HG03039 (cell line): ENCODE data around the gene ARMC7.
"Not testable (repeated sequence)": the region's sequence is repeated elsewhere in the genome, so short reads cannot be mapped to it uniquely, and the experiment has no call there.

Experiments
- ATAC-seq: cut with Tn5 transposase; IDR thresholded peaks from one replicate; pipeline ENCODE4 v1.9.1; 2021; ENCODE audit warnings: mild to moderate bottlenecking, moderate library complexity; ENCODE audit not compliant: unreplicated experiment

The ARMC7 gene

DNA sequence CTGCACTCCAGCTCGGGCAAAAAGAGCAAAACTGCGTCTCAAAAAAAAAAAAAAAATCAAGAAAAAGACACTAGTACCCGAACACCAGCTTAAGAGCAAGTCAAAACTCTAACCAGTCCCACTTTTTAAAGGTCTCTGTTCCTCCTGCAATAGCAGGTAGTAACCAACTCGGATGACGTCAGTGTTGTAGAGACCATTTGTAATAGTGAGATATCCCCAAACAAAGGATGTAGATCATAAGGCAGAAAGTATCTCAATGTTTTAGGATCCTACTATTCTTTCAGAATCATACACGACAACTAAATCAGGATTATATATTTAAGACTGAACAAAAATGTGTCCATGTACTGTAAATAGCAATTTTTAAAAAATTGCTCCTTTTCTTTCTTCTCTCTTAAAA lies 42.2 kb downstream of the ARMC7 start:
- ATAC-seq: no peak

DNA sequence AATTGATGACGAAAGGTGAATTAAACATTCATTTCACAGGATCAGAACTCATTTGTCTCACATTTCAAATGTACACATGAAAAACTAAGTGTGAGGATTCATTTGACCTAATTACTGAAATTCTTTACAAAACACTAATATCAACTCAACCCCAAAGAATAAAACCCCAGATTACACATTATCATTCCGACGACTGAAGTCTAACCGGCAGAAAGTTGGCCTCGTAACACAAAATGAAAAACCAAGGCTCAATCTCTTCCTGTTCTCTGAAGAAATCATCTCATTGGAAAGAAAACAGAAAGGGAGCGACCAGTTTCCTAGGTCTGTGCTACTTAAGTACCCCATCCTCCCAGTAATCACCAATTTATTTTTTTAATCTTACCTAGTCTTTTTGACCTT lies 42.8 kb downstream of the ARMC7 start:
- no peak for ATAC-seq

DNA sequence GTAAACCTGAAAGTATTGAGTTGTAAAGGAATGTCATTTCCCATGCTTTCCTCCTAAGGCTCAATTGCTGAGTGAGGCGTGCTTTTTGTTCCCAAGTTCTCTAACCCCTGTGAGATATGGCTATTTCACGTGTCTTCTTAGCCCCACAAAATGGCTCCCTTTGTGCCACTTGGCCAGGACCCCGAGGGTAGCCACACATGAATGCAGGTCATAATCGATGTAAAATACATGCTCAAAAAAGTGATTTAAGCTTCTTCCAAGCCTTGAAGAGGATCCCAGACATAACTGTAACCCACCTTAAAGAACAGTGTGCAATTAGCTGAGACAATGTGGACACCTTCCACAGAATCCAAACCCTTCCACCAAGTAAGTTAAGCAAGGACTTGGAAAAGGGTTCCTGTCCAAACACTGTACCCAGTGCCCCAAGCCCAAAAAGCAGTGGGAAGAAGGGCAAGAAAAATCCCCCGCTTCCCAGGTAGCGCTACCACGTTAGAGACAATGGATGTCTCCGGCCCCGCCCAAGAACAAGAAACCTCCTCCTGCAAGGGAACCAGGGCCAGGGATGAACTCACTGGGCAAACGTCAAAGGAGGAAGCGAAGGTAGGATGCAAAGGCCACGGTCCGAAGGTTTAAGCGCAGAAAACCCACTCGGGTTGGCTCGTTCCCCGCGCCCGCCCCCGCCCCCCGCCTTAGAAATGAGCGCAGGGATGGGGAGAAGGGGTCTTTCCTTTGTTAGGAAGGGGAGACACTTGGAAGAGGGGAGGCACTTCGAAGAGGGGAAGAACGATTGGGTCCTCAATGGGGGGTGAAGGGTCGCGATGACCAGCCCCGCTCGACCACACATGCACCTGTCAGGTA lies 43.4 kb downstream of the ARMC7 start:
- no peak for ATAC-seq

DNA sequence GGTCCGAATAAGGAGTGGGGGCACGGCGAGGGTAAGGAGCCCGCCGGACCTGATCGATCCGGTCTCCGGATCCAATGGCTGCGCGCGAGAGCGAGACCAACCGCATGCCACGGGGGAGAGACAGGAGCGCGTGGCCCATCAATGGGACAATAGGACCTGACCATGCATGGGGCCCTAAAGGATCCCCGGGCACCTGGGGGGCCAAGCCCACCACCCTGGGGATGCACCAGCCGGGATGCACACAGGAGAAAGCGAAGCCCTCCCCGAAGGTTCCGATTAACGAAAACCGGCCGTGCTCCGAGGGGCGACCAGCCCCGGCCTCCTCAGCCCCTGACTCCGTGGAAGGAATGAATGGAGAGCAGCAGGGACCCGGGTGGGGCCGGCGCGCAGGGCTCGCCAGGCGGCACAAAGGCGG lies 44.0 kb downstream of the ARMC7 start:
- peak; percentile 16 for ATAC-seq

DNA sequence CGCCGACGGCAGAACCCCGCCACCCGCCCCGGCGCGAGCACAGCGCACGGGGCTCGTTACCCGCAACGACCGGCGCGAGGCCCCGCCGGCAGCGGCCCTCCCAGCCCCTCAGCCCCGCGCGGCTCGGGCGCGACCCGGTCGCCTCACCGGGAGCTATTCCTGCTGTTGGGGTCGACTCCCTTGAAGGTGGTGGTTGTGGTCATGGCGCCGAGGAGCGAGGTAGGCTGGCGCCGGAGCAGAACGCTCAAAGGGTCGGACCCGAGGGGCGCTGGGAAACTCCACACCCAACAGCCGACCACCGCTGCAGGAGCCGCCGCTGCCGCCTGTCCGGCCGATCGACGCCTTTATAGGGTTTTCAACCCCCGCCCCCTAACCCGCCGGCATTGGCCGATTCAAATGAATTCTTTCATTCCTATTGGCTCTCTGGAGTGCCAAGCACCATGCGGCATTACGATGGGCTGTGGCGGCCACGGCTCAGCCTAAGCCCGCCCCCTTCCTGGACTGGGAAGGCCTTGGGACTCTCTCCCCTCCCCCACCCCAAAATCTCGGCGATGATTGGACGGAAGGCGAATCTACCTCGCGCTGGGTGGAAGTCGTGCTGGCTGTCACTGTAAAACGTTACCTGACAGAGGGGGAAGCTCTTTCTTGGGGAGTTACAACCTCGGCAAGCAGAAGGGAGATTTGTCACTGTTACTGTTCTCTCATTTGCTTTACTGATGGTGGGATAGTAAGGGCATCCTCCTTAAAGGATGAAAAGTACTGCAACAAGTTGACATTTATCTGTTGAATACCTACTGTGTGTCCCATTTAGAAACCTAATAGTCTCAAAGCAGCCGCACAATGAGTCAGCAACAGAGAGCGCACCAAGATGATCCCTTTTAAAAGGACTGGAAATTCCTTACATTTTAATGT lies 44.7 kb downstream of the ARMC7 start, which contains the start of gene JPT1:
Gene JPT1, minus strand, starts transcription at position 318 of the 912 bp plus-strand sequence. Its CDS starts 115 bp downstream, at position 203.
- ATAC-seq: peak; percentile 87

DNA sequence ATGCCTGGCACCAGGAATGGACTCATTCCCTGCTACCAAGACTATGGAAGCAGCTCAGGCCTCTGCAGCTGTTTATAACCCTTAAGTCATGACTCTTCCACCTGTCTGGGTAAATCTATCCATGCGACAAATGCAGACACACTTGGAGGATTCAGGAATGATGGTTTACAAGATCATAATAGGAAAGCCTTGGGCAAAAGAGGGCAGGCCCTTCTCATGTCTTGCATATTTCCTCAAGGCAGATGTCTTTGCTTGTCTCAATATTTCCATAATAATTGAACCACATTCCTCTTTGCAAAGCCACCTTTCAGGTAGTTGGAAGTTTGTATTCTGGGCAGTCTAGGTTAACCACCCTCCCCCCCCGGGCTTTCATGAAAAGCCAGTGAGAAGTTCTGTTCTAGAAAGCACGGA lies 45.4 kb downstream of the ARMC7 start:
- ATAC-seq: no peak

DNA sequence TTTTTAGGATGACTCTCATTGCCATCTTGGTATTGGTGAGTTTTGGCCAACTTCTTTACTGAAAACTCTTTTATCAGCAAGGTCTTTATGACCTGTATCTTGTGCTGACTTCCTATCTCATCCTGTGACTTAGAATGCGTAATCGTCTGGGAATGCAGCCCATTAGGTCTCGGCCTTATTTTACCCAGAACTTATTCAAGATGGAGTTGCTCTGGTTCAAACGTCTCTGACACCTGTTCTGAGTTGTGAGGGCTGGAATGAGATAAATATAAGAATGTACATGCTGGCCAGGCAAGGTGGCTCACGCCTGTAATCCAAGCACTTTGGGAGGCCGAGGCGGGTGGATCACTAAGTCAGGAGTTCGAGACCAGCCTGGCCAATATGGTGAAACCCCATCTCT lies 48.7 kb downstream of the ARMC7 start:
- ATAC-seq: not testable (repeated sequence)

DNA sequence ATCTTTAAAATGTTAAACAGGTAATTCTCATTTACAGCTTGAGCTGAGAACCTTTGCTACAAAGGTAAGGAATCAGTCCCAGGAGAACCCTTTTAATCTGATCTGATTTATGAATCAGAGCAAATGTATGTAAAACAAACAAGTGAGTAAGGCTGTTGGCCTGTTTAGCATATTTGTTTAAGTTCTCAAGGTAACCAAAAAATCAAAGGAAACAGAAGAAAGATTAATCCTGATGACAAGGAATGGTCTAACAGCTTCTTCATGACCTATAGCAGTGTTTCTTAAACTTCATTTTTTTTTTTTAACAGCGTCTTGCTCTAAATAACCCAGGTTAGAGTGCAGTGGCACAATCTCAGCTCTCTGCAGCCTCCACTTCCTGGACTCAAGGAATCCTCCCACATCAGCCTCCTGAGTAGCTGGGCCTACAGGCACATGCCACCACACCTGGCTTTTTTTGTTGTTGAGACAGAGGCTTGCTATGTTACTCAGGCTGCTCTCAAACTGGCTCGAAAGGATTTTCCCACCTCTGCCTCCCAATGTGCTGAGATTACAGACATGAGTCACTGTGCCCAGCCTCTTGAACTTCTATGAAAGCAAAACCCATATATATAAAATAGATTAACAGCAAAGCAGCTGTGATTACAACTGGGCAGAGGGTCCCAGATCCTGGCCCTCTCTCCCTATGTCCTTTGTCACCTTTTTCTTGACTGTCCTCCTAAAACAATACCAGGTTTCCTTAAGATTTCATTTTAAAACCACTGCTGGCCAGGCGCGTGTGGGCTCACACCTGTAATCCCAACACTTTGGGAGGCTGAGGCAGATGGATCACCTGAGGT lies 49.6 kb downstream of the ARMC7 start:
- no peak for ATAC-seq

DNA sequence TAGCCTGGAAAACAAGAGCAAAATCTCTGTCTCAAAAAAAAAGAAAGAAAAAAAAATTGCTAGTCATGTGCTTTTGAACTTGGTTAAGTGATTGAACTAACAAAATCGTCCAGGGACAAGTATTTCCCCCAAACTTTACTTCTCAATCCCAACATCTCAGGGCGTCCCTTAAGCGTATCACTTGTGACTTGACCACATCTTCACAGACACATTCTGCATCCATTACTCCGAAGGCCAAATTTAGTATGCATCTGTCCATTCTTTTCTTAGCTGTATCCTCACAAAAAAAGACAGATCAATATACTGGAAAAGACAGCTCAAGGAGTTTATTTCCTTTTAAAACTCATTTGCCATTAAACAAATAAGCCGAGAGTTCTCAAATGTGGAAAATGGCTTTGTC lies 50.4 kb downstream of the ARMC7 start:
- no peak for ATAC-seq

DNA sequence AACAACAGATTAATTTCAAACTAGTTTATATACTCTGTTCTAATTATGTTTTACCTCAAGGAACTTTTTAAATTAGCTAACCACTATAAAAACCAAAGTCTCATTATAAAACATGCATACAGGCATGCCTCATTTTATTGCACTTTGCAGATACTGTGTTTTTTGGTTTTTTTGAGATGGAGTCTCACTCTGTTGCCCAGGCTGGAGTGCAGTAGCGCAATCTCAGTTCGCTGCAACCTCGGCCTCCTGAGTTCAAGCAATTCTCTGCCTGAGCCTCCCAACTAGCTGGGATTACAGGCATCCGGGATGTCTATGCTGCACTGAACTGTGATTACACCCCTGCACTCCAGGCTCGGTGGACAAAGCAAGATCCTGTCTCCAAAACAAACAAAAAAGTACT lies 53.3 kb downstream of the ARMC7 start:
- no peak for ATAC-seq

DNA sequence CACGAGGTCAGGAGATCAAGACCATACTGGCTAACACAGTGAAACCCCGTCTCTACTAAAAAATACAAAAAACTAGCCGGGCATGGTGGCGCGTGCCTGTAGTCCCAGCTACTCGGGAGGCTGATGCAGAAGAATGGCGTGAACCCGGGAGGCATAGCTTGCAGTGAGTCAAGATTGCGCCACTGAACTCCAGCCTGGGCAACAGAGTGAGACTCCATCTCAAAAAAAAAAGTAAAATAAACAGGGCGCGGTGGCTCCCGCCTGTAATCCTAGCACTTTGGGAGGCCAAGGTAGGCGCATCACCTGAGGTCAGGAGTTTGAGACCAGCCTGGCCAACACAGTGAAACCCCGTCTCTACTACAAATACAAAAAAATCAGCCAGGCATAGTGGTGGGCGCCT lies 54.8 kb downstream of the ARMC7 start:
- ATAC-seq: not testable (repeated sequence)

DNA sequence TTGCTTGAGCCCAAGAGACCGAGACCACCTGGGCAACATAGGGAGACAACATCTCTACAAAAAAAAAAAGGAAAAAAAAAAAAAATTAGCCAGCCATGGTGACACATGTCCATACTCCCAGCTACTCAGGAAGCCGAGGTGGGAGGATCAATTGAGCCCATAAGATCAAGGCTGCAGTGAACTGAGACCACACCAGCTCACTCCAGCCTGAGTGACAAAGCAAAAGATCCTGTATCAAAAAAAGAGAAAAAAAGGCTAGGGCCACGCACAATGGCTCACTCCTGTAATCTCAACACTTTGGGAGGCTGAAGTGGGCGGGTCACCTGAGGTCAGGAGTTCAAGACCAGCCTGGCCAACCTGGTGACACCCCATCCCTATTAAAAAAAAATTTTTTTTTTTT lies 59.2 kb downstream of the ARMC7 start:
- ATAC-seq: no peak

DNA sequence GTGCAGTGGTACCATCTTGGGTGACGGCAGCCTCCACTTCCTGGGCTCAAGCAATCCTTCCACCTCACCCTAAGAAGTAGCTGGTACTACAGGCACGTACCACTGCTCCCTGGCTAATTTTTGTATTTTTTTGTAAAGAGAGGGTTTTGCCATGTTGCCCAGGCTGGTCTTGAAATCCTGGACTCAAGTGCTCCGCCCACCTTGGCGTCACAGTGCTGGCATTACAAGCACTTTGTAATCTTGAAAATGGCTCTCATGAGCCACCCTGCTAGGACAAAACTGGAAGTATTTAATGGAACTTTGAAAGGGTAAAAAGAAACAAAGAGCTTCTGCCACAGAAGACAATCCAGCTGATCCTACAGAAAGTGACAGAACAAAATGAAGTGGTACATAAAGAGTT lies 63.8 kb downstream of the ARMC7 start:
- no peak for ATAC-seq

DNA sequence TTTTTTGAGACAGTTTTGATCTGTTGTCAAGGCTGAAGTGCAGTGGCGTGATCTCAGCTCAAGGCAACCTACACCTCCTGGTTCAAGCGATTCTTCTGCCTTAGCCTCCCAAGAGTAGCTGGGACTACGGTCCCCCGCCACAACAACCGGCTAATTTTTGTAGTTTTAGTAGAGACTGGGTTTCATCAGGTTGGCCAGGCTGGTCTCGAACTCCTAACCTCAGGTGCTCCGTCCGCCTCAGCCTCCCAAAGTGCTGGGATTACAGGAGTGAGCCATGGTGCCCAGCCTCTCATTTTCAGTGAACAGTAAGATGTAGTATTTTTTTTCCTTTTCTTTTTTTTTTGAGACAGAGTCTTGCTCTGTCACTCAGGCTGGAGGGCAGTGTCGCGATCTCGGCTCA lies 65.2 kb downstream of the ARMC7 start:
- no peak for ATAC-seq

DNA sequence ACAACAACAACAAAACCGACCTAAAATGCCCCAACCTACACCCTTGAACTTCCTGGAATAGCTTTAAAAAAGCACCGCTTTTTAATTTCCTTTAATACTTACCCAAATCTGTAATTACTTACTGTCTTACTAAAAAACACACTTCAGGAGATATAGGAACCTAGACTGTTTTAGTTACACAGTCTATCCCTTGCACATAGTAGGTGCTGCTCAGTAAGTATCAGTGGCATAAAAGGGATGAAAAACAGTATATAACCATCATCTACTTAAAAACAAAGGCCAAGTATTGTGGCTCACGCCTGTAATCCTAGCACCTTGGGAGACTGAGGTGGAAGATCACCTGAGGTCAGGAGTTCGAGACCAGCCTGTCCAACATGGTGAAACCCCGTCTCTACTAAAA lies 66.9 kb downstream of the ARMC7 start:
- ATAC-seq: no peak

DNA sequence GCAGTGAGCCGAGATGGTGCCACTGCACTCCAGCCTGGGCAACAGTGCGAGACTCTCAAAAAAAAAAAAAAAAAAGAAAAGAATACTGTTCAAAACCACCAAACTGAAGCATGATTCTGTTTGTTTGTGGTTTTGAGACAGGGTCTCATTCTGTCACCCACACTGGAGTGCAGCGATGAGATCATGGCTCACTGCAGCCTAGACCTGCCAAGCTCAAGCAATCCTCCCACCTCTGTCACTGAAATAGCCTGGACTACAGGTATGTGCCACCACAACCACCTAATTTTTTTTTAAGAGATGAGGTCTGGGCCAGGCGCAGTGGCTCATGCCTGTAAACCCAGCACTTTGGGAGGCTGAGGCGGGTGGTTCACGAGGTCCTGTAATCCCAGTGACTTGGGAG lies 68.7 kb downstream of the ARMC7 start:
- ATAC-seq: no peak
